Right ventricle myocardium inferior (tissue), 1 donor: ENCODE measurements around the gene ITGAD. TPM values are rescaled to one million over a fixed set of nuclear protein-coding genes. Genes with fewer than 3 reads are reported as not detected.

Experiments used
- ATAC-seq: fragments of 200-7000 bp; cut with Tn5 transposase; one replicate; pipeline ENCODE4 v1.9.1; 2020; ENCODE audit warnings: mild to moderate bottlenecking, moderate library complexity
- DNase-seq: peaks from one replicate; pipeline ENCODE4 v3.0.0; 2021; ENCODE audit errors: missing footprints
- intact Hi-C: fragments of 100-400 bp; cut with DNase I; formaldehyde crosslinking; loops from one replicate; pipeline ENCODE4 v1.11.0; 2022
- total RNA-seq: library from RNA; stranded (reverse); fragmentation: NEBNext Ultra II Directional; extraction: Animal tissue kit (Norgen Biotek cat#: 25700); gene quantifications from one replicate; pipeline ENCODE4 v1.2.1, GENCODE V29; 2021
- donor health status: DM: no; HTN: yes; CAD: no; lungs with severe emphysema.

Gene ITGAD
- total RNA-seq, 1 donor from 2014 or later = 0.11 TPM

DNA sequence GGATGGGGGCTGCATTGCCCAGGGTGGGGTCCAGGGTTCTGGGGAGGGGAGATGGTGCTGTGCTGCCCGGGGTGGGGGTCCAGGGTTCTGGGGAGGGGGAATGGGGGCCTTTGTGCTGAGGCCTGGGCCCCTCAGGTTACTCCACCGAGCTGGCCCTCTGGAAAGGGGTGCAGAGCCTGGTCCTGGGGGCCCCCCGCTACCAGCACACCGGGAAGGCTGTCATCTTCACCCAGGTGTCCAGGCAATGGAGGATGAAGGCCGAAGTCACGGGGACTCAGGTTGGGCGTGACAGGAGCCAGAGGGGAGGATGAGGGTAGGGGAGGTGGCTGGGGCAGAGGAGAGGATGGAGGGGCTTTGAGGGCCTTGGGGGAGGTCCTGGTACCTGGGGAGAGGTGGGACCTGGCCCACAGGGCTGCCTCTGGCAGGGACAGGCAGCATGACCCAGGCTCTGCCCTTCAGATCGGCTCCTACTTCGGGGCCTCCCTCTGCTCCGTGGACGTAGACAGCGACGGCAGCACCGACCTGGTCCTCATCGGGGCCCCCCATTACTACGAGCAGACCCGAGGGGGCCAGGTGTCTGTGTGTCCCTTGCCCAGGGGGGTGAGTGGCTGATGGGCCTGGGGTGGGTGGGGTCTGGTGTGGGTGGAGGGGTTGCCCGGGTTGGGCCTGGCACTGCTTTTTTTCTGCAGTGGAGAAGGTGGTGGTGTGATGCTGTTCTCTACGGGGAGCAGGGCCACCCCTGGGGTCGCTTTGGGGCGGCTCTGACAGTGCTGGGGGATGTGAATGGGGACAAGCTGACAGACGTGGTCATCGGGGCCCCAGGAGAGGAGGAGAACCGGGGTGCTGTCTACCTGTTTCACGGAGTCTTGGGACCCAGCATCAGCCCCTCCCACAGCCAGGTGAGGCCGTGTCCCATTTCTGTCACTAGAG is 30.4 kb upstream of the ITGAD start:
- intact Hi-C loops = no loop called here
- peak; percentile 42 for DNase-seq
- ATAC-seq = no peak

DNA sequence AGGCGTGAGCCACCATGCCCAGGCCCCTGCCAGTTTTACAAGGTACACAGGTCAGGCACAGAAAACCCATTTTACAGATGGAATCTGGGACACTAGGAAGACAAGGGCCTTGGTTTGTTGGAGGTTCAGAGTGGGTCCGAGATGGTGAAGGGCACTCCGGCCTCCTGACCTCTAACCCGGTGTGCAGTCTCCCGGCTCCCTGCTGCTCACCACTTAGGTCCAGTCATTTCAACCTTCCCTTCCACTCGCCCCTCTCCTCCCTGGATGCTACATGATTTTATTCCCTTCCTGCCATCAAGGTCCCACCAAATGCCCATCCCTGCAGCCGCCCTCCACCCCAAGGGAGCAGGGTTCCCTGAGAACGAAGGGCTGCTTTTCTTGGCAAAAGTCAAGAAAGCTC is 29.4 kb upstream of the ITGAD start:
- intact Hi-C loops = no loop called here
- DNase-seq = peak; percentile 44

DNA sequence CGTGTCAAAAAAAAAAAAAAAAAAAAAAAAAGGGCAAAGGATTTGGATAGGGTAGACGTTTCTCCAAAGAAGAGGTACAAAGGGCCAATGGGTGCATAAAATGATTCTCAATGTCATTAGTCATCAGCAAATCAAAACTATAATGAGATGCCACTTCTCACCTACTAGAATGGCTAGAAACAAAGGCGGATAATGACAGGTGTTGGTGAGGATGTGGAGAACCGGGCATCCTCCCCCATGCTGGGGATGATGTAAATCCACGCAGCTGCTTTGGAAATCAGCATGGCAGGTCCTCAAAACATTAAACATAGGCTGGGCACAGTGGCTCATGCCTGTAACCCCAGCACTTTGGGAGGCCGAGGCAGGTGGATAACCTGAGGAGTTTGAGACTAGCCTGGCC is 28.7 kb upstream of the ITGAD start:
- DNase-seq (no peak), ATAC-seq (no peak)
- intact Hi-C loops = no loop called here

More for the DNA sequence above, 29.4 kb upstream of the ITGAD start:
- no peak for ATAC-seq

DNA sequence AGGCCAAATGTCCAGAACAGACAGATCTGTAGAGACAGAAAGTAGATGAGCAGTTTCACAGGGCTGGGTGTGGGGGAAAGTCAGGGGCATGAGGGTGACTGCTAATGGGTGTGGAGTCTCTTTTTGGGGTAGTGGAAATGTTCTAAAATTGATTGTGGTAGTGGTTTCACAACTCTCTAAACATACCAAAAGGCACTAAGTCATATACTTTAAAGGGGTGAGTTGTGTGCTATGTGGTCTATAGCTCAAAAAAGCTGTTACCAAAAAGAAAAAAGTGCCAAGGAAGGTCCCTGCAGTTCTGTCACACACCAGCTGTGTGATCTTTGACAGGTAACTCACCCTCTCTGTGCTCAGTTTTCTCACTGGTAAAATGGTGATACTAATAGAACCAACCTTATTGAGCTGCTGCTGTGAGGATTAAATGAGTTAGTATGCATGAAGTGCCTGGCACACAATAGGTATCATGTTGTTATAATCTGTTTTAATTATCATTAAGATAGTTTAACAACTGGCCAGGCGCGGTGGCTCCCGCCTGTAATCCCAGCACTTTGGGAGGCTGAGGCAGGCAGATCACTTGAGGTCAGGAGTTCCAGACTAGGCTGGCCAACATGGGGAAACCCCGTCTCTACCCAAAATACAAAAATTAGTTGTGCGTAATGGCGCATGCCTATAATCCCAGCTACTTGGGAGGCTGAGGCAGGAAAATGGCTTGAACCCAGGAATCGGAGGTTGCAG is 27.8 kb upstream of the ITGAD start:
- intact Hi-C loops = no loop called here
- no peak for ATAC-seq
- DNase-seq = peak; percentile 54

DNA sequence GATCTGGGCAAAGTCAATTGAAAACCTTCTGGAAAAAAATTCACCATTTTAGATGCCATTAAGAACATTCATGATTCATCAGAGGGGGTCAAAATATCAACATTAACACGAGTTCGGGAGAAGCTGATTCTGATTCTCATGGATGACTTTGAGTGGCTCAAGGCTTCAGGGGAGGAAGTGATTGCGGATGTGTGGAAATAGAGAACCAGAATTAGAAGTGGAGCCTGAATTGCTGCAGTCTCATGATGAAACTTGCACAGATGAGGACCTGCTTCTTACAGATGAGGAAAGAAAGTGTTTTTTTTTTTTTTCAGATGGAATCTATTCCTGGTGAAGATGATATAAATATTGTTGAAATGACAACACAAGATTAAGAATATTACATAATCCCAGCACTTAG is 25.3 kb upstream of the ITGAD start:
- ATAC-seq (no peak), DNase-seq (no peak)
- intact Hi-C loops = no loop called here

DNA sequence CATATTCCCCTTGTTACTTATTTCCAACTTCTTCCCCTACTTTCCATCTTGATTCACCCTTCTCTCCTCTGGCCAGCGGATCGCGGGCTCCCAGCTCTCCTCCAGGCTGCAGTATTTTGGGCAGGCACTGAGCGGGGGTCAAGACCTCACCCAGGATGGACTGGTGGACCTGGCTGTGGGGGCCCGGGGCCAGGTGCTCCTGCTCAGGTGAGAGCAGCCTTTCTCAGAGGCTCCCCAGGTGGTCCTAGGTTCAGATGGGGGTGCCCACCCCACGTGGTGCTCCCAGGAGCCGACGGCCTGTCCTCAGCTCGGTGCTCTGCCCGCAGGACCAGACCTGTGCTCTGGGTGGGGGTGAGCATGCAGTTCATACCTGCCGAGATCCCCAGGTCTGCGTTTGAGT is 22.1 kb upstream of the ITGAD start:
- no peak for ATAC-seq
- intact Hi-C loops = no loop called here
- no peak for DNase-seq

DNA sequence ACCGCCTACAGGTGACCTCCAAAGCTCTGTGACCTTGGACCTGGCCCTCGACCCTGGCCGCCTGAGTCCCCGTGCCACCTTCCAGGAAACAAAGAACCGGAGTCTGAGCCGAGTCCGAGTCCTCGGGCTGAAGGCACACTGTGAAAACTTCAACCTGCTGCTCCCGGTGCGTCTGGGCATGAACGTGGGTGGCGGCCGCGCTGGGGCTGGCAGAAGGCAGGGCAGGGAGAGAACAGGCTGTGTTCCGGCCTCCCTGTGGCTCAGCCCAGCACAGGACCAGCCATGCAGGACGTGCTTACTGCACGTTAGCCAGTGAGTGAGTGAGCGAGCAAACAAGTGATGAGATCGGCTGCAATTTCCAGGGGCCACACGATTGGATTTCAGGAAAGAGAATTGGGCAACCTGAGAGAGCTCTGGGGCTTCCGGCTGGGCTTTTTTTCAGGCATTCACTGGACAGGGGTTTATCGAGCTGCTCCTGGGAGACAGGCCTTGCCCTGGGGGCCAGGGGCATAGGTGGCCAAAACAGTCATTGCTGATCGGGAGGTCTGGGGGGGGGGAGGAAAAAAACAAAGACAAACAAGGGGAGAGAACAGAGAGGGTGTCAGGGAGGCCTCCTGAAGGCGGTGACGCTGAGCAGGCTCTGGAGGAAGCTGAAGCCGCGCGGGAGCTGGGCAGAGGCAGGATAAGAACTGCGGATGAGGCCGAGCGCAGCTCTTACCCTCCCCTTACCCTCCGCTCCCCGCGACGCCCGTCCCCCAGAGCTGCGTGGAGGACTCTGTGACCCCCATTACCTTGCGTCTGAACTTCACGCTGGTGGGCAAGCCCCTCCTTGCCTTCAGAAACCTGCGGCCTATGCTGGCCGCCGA is 21.3 kb upstream of the ITGAD start:
- ATAC-seq (no peak), DNase-seq (no peak)
- intact Hi-C loops = no loop called here

DNA sequence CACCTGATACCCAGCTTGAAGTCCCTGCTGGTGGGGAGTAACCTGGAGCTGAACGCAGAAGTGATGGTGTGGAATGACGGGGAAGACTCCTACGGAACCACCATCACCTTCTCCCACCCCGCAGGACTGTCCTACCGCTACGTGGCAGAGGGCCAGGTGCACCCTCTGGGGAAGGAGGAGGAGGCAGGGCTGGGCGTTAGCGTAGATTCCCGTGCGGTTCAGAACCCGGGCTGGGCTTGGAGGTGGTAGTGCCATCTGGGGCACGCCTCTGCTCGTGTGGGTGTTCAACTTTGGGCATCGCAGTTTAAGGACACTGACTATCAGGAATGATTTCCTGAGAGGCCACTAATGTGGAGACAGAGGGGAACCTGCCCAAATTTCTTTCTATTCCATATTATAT is 19.9 kb upstream of the ITGAD start:
- ATAC-seq = no peak
- no peak for DNase-seq
- intact Hi-C loops = no loop called here

DNA sequence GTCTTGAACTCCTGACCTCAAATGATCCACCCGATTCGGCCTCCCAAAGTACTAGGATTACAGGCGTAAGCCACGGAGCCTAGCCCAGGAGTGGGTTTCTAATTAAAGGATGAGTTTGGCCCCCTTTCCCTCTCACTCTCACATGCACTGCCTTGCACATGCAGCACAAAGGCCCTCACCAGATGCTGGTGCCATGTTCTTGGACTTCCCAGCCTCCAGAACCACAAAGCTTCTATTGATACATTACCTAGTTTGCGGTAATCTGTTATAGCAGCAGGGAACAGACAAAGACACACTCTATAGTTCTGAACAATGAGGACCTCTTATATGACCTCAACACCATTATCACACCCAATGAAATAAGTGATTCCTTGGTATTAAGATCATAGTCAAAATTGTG is 17.9 kb upstream of the ITGAD start:
- DNase-seq (no peak), ATAC-seq (no peak)
- intact Hi-C loops = no loop called here

DNA sequence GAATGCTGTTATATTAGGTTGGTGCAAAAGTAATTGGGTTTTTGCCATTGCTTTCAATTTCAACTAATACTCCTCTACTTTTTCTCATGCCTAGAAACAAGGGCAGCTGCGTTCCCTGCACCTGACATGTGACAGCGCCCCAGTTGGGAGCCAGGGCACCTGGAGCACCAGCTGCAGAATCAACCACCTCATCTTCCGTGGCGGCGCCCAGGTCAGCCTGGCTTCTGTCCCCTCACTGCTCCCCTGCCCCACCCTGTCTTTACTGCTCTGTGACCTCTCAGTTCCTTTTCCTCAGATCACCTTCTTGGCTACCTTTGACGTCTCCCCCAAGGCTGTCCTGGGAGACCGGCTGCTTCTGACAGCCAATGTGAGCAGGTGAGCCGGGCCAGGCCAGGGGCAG is 16.4 kb upstream of the ITGAD start:
- intact Hi-C loops = no loop called here
- ATAC-seq = no peak
- DNase-seq = no peak

DNA sequence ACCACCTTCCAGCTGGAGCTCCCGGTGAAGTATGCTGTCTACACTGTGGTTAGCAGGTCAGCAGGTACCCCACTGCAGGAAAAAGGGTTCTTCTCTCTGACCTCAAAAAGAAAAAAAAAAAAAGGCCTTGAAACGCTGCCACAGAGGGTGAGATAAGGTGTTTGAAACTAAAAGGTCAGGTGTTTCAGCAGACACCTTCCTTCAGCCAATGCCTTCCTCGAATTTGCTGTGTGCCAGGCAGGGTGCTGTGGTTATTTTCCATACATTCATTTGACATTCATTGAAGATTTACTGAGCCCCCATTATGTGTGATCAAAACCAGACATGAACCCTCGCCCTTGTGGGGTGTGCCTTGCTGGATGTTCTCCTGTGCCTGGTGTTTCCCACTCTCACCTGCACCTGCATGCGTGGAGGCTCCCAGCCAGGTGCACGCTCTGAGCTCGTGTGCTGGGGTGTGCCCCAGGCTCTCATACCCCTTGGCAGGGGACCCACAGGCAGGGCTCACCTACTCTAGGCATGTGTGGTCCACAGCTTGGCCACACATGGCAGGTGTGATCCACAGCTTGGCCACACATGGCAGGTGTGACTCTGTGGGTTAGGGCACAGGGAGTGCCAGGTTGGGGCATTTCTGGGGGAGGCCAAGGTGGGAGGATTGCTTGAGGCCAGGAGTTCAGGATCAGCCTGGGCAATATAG is 15.8 kb upstream of the ITGAD start:
- intact Hi-C loops = no loop called here
- no peak for DNase-seq
- ATAC-seq = no peak

DNA sequence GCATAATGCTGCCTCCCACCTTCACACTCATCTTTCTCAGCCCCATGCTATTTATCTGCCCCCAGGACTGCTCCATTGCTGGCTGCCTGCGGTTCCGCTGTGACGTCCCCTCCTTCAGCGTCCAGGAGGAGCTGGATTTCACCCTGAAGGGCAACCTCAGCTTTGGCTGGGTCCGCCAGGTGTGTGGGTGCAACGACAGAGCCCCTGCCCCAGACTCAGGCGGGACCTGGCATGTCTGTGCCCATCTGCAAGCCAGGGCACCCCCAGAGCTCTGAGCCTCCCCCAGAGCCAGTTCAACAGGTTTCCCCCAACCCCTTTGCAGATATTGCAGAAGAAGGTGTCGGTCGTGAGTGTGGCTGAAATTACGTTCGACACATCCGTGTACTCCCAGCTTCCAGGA is 12.9 kb upstream of the ITGAD start:
- intact Hi-C loops = loop anchor here (5.0 kb wide), 1 partner anchor 393 kb away; the partner anchor contains the start of gene HSD3B7
- DNase-seq (no peak), ATAC-seq (no peak)

DNA sequence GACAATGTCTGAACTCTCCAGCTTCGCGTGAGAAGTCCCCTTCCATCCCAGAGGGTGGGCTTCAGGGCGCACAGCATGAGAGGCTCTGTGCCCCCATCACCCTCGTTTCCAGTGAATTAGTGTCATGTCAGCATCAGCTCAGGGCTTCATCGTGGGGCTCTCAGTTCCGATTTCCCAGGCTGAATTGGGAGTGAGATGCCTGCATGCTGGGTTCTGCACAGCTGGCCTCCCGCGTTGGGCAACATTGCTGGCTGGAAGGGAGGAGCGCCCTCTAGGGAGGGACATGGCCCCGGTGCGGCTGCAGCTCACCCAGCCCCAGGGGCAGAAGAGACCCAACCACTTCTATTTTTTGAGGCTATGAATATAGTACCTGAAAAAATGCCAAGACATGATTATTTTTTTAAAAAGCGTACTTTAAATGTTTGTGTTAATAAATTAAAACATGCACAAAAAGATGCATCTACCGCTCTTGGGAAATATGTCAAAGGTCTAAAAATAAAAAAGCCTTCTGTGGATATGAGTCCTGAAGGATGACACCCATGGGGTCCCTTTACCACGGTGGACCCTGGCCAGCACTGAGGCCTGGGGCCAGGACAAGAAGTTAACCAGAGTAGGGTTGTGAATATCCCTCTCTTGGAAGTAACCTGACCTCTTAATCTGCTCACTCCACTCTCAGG is 10.5 kb upstream of the ITGAD start:
- intact Hi-C loops = loop anchor here (5.0 kb wide), 1 partner anchor 395 kb away; the partner anchor contains the start of gene HSD3B7
- DNase-seq = peak; percentile 90
- ATAC-seq = peak; percentile 86

DNA sequence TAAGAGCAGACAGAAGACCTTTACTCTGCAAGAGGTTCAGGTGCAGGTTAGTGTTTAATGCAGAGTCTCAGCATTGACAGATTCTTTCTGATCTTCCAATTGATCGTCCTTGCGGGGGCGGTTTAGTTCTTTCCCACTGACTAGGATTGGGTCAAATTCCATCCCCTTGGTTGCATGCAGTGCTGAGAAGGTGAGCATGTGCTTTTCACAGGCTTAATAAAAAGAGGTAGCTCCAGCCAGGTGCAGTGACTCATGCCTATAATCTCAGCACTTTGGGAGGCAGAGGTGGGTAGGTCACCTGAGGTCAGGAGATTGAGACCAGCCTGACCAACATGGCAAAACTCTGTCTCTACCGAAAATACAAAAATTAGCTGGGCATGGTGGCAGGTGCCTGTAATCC is 7.5 kb upstream of the ITGAD start:
- intact Hi-C loops = no loop called here
- no peak for DNase-seq
- no peak for ATAC-seq

DNA sequence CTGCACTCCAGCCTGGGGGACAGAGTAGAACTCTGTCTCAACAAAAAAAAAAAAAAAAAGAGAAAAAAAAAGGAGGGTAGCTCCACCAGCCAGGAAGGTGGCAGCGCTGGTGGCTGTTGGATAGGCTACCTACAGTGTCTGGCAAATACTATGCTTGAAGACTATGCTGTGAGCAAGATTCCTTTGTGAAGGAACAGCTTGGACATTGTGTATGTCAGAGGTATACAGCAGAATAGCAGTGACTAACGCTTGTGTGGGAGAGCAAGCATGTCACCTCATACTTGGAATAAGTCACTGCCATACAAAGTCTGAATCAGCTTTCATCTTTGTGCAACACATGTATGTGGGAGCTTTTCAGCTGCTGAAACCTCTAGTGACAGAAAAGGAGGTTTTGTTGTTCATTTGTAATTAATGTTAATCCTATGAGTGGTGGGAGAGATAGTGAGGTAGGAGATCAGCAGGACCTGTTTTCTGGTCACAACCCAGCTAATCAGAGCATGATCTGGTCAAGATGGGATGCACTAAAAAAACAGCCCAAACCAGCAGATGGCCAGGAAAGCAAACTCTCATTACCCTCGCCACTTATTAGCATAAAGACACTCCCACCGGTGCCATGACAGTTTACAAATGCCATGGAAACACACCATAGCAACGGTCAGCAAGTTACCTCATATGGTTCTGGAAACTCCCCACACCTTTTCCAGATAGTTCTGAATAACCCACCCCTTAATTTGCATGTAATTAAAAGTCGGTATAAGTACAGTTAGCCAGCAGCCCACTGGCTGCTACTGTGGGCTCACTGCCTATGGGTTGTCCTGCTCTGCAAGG is 6.8 kb upstream of the ITGAD start:
- no peak for ATAC-seq
- intact Hi-C loops = no loop called here
- no peak for DNase-seq

DNA sequence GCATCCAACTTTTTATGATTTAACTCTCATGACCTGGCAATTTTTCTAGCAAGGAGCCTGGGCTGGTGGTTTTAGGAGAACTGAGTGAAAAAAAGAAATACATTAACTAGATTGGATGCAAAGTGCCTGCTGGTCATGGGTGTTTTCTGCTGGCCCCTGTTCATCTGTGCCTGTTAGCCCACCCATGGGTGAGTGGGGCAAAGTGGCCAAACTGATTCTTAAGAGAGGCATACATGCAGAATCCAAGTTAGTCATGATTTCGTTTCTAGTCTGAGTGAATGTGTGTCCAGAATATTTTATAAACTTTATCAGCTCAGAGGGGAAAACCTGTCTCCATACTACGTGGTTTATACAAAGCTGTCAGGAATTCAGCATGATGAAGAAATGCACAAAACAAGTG is 4.6 kb upstream of the ITGAD start:
- DNase-seq (no peak), ATAC-seq (no peak)
- intact Hi-C loops = no loop called here

DNA sequence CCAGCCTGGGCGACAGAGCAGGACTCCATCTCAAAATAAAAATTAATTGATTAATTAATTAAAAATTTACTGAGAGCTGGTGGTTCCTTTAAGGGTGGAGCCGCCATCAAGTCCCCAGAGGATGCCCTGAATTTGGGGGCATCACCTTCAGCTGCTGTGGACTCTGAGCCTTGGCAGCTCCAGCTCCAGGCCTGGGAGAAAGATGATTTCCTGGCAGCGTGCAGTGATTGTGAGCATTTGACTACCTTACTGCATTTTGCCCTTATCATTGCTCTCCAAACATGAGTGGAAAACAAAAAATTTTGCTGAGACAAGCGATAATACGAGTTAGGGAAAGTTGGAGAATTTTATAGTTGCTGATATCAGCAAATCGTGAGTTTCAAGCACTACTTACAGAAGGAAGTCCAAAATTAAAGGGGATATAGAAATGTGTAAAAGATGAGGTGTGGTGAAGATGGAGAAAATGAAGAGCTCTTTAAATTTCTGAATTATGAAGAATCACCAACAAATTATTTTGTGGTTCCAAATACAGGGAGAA is 2.6 kb upstream of the ITGAD start:
- no peak for DNase-seq
- intact Hi-C loops = no loop called here
- no peak for ATAC-seq
